GM23248 (cell line): ENCODE data around the gene ITGA8.

Experiments
- EZH2 ChIP-seq: fragments of 200-600 bp; sonication (generic); IDR thresholded peaks from 2 replicates; pipeline ENCODE4 v1.6.1; 2018; ENCODE audit warnings: antibody characterized with exemption, mild to moderate bottlenecking; ENCODE audit not compliant: insufficient read depth, poor library complexity, severe bottlenecking
- EZH2phosphoT487 ChIP-seq: fragments of 200-600 bp; sonication (generic); IDR thresholded peaks from 2 replicates; pipeline ENCODE4 v1.6.1; 2018; ENCODE audit warnings: antibody characterized with exemption, moderate library complexity, mild to moderate bottlenecking, low read depth; ENCODE audit not compliant: insufficient read depth

DNA sequence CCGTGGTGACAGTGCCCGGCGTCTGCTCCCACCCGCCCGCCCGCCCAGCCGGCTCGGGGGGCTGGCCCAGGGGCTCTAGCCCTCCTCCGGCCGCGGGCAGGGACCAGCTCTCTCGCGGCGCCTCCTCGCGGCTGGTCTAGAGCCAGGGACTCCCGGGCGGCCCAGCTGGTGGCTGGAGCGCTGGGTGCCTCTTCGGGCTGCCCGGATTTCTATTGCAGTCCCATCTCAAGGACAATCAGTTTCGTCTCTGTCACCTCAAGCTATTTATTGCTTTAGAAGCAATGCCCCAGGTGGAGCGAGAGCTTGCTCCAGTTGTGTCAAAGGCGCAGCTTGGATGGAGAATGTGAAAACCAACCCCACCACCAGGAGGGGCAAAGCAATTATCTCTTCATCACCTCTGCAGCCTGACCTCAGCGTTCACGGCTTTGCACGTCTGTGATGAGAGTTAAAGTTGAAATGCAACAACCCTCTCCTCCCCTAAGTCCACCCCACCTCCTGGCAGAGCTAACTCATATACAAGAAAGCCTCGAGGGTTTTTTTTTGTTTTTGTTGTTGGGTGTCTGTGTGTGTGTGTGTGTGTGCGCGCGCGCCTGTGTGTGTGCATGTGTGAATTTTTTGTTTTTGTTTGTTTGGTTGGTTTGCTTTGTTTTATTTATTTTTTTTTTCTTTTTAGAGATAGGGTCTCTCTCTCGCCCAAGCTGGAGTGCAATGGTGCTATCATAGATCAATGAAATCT is at the start of gene ITGA8:
- TF ChIP-seq EZH2phosphoT487 (no peak), EZH2 (no peak)
